ENCODE measurements around the gene ZNF436.

ZNF436 gene

GRCh38 chr1:23362218-23362713, 7.4 kb downstream of the ZNF436 start:
- FAIRE-seq = no peak

- no peak for FAIRE-seq
These were observed 11.2 kb downstream of the ZNF436 start for GRCh38 chr1:23358310-23358875.

- FAIRE-seq = no peak
These were observed 12.3 kb downstream of the ZNF436 start for GRCh38 chr1:23357138-23357908.

GRCh38 chr1:23356471-23357137, 13.0 kb downstream of the ZNF436 start:
- FAIRE-seq = no peak

GRCh38 chr1:23354245-23354644, 15.4 kb downstream of the ZNF436 start:
- FAIRE-seq = no peak

GRCh38 chr1:23352096-23352695, 17.4 kb downstream of the ZNF436 start:
- FAIRE-seq = no peak

- FAIRE-seq = no peak
These were observed 23.7 kb downstream of the ZNF436 start for GRCh38 chr1:23345920-23346319.

- FAIRE-seq = no peak
These were observed 24.6 kb downstream of the ZNF436 start for GRCh38 chr1:23344987-23345472.

- FAIRE-seq = peak; percentile 62
These were observed 25.3 kb downstream of the ZNF436 start, which contains the start of gene HNRNPR for GRCh38 chr1:23344111-23344986. Gene HNRNPR, minus strand, starts transcription at chr1:23344284. Its CDS starts 3,276 bp downstream, at chr1:23341008.

- no peak for FAIRE-seq
These were observed 26.2 kb downstream of the ZNF436 start for GRCh38 chr1:23343221-23344110.

GRCh38 chr1:23341931-23342692, 27.5 kb downstream of the ZNF436 start:
- no peak for FAIRE-seq

- no peak for FAIRE-seq
These were observed 30.0 kb downstream of the ZNF436 start for GRCh38 chr1:23339632-23340031.

- FAIRE-seq = no peak
These were observed 31.8 kb downstream of the ZNF436 start for GRCh38 chr1:23337869-23338268.

- no peak for FAIRE-seq
These were observed 37.9 kb downstream of the ZNF436 start for GRCh38 chr1:23331713-23332112.

- FAIRE-seq = no peak
These were observed 38.8 kb downstream of the ZNF436 start for GRCh38 chr1:23330846-23331245.

- no peak for FAIRE-seq
These were observed 44.2 kb downstream of the ZNF436 start for GRCh38 chr1:23325393-23325792.

GRCh38 chr1:23322770-23323169, 46.9 kb downstream of the ZNF436 start:
- no peak for FAIRE-seq

- FAIRE-seq = peak; percentile 17
These were observed 59.4 kb downstream of the ZNF436 start for GRCh38 chr1:23310280-23310679.

Measured in islet of Langerhans (tissue), 1 donor.